ENCODE measurements around the gene PTPRM.

DNA sequence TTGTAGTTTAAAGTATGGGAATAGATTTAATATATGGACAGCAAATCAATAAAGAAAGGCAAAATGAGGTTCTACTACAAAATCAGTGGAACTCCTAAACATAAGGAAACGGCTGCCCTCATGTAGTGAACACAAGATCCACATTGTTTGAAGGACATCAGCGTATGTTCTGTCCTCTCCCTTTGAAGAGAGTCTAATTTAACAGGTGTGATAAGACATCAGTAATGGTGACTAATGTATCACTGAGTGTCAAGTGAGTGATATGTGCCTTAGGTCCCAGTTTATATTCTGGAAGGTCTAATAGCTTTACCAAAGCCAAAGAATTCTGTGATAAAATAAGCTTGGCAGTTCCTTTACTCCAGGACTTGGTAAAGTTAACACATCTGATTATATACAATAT, 248.7 kb downstream of the PTPRM start:
- TF ChIP-seq, protein P1, sequence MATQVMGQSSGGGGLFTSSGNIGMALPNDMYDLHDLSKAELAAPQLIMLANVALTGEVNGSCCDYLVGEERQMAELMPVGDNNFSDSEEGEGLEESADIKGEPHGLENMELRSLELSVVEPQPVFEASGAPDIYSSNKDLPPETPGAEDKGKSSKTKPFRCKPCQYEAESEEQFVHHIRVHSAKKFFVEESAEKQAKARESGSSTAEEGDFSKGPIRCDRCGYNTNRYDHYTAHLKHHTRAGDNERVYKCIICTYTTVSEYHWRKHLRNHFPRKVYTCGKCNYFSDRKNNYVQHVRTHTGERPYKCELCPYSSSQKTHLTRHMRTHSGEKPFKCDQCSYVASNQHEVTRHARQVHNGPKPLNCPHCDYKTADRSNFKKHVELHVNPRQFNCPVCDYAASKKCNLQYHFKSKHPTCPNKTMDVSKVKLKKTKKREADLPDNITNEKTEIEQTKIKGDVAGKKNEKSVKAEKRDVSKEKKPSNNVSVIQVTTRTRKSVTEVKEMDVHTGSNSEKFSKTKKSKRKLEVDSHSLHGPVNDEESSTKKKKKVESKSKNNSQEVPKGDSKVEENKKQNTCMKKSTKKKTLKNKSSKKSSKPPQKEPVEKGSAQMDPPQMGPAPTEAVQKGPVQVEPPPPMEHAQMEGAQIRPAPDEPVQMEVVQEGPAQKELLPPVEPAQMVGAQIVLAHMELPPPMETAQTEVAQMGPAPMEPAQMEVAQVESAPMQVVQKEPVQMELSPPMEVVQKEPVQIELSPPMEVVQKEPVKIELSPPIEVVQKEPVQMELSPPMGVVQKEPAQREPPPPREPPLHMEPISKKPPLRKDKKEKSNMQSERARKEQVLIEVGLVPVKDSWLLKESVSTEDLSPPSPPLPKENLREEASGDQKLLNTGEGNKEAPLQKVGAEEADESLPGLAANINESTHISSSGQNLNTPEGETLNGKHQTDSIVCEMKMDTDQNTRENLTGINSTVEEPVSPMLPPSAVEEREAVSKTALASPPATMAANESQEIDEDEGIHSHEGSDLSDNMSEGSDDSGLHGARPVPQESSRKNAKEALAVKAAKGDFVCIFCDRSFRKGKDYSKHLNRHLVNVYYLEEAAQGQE (IDR thresholded peaks at IDR 0.05; ENCODE audit: low read depth, low read length): no peak
- TF ChIP-seq TAF1 (IDR thresholded peaks at IDR 0.05; ENCODE audit: borderline replicate concordance, low read depth, low read length) (no peak), SIN3A (IDR thresholded peaks at IDR 0.05; ENCODE audit: borderline replicate concordance, low read depth, low read length) (no peak)
